ENCODE measurements around the gene ANKRD12.
A peak's percentile ranks its signal among the peaks of the same experiment; 100 is the strongest.

Gene ANKRD12

GRCh38 chr18:9106800-9107584 is 29.6 kb upstream of the ANKRD12 start:
- no peak for DNase-seq

GRCh38 chr18:9108911-9109310 is 27.7 kb upstream of the ANKRD12 start:
- no peak for DNase-seq

GRCh38 chr18:9109523-9109922 is 27.1 kb upstream of the ANKRD12 start:
- DNase-seq, result no peak

GRCh38 chr18:9113468-9114149 is 23.0 kb upstream of the ANKRD12 start:
- DNase-seq, result no peak

GRCh38 chr18:9115984-9116383 is 20.6 kb upstream of the ANKRD12 start:
- no peak for DNase-seq

GRCh38 chr18:9117980-9118841 is 18.4 kb upstream of the ANKRD12 start:
- no peak for DNase-seq

GRCh38 chr18:9120796-9121195 is 15.8 kb upstream of the ANKRD12 start:
- no peak for DNase-seq

GRCh38 chr18:9123520-9123919 is 13.1 kb upstream of the ANKRD12 start:
- no peak for DNase-seq

- no peak for DNase-seq
Observed at GRCh38 chr18:9124824-9125223, 11.8 kb upstream of the ANKRD12 start.

- no peak for DNase-seq
Observed at GRCh38 chr18:9126337-9126736, 10.2 kb upstream of the ANKRD12 start.

- DNase-seq, result no peak
Observed at GRCh38 chr18:9130195-9130594, 6.4 kb upstream of the ANKRD12 start.

GRCh38 chr18:9130806-9131205 is 5.8 kb upstream of the ANKRD12 start:
- DNase-seq, result no peak

GRCh38 chr18:9132628-9133027 is 4.0 kb upstream of the ANKRD12 start:
- no peak for DNase-seq

- DNase-seq, result no peak
Observed at GRCh38 chr18:9133225-9133624, 3.4 kb upstream of the ANKRD12 start.

- DNase-seq, result no peak
Observed at GRCh38 chr18:9135081-9135911, 1.3 kb upstream of the ANKRD12 start.

- peak; percentile 84 for DNase-seq
Observed at GRCh38 chr18:9135912-9136314, 668 bp upstream of the ANKRD12 start.

- peak; percentile 73 for DNase-seq
Observed at GRCh38 chr18:9137168-9138066, 836 bp downstream of the ANKRD12 start.

GRCh38 chr18:9139400-9140039 is 2.9 kb downstream of the ANKRD12 start:
- no peak for DNase-seq

- no peak for DNase-seq
Observed at GRCh38 chr18:9140381-9140780, 3.8 kb downstream of the ANKRD12 start.

GRCh38 chr18:9140984-9141383 is 4.4 kb downstream of the ANKRD12 start:
- no peak for DNase-seq

- no peak for DNase-seq
Observed at GRCh38 chr18:9146224-9146623, 9.6 kb downstream of the ANKRD12 start.

All from NCI-H510A (cell line).